ENCODE data around the gene MEMO1.
"Not testable (repeated sequence)": the region's sequence is repeated elsewhere in the genome, so short reads cannot be mapped to it uniquely, and the experiment has no call there.

Gene MEMO1
- total RNA-seq = 2.7 to 6.6 (median 4.3) reads per million in 4 donors

GRCh38 chr2:32010670-32011484 is at the start of gene MEMO1:
Gene MEMO1, minus strand, starts transcription at chr2:32011008. Its CDS starts 761 bp downstream, at chr2:32010247.
- DNase-seq = peak; percentile 70 to 95 (median 82)

- no peak for DNase-seq
Measured at GRCh38 chr2:32060266-32060665, 49.5 kb upstream of the MEMO1 start.

- no peak for DNase-seq
Measured at GRCh38 chr2:32058130-32058529, 47.3 kb upstream of the MEMO1 start.

- not testable (repeated sequence) for DNase-seq
Measured at GRCh38 chr2:32054583-32054982, 43.8 kb upstream of the MEMO1 start.

- no peak for DNase-seq
Measured at GRCh38 chr2:32051836-32052439, 41.1 kb upstream of the MEMO1 start.

GRCh38 chr2:32043561-32043960 is 32.8 kb upstream of the MEMO1 start:
- no peak for DNase-seq

- DNase-seq = peak; percentile 80 to 93 (median 85)
Measured at GRCh38 chr2:32039447-32040219, 28.8 kb upstream of the MEMO1 start, which contains the start of gene DPY30. Gene DPY30, minus strand, starts transcription at chr2:32039805. Its CDS starts 349 bp downstream, at chr2:32039456.

GRCh38 chr2:32034198-32034887 is 23.5 kb upstream of the MEMO1 start:
- not testable (repeated sequence) for DNase-seq

GRCh38 chr2:32018789-32019482 is 8.1 kb upstream of the MEMO1 start:
- DNase-seq = not testable (repeated sequence)

- DNase-seq = no peak
Measured at GRCh38 chr2:32012872-32013271, 2.1 kb upstream of the MEMO1 start.

GRCh38 chr2:32011485-32011960 is 715 bp upstream of the MEMO1 start:
- no peak for DNase-seq

- peak; percentile 40 to 78 (median 56) for DNase-seq
Measured at GRCh38 chr2:32010280-32010669, 533 bp downstream of the MEMO1 start.

- DNase-seq = peak; percentile 15 to 39 (median 21)
Measured at GRCh38 chr2:32009516-32010256, 1.1 kb downstream of the MEMO1 start.

- DNase-seq = peak in 1 of 5 donors; percentile 14
Measured at GRCh38 chr2:32008805-32009515, 1.8 kb downstream of the MEMO1 start.

GRCh38 chr2:32007121-32007391 is 3.8 kb downstream of the MEMO1 start:
- no peak for DNase-seq

- DNase-seq = no peak
Measured at GRCh38 chr2:32005371-32005976, 5.3 kb downstream of the MEMO1 start.

- DNase-seq = no peak
Measured at GRCh38 chr2:32003791-32004190, 7.0 kb downstream of the MEMO1 start.

- no peak for DNase-seq
Measured at GRCh38 chr2:32002406-32002805, 8.4 kb downstream of the MEMO1 start.

GRCh38 chr2:31999438-31999837 is 11.4 kb downstream of the MEMO1 start:
- no peak for DNase-seq

- no peak for DNase-seq
Measured at GRCh38 chr2:31998731-31999383, 12.0 kb downstream of the MEMO1 start.

Data from T-helper 1 cell (primary cell).